Stimulated activated CD4-positive, alpha-beta T cell treated with anti-CD3 and anti-CD28 coated beads, Interleukin-2, amount 100 ng/mL, for 24 hours (primary cell): ENCODE measurements around the gene TCF4.

Experiments used
- DNase-seq, 2 donors: peaks; one replicate each; pipeline ENCODE4 v3.0.0-alpha.2; 2020

Gene TCF4

GRCh38 chr18:55427951-55428350 lies 160.0 kb downstream of the TCF4 start:
- DNase-seq: no peak

GRCh38 chr18:55425698-55426097 lies 162.3 kb downstream of the TCF4 start:
- DNase-seq: no peak

GRCh38 chr18:55422456-55423180 lies 165.4 kb downstream of the TCF4 start:
- DNase-seq: no peak

- DNase-seq: no peak
Measured at GRCh38 chr18:55421615-55422419, 166.2 kb downstream of the TCF4 start.

GRCh38 chr18:55421308-55421614 lies 166.7 kb downstream of the TCF4 start:
- no peak for DNase-seq

GRCh38 chr18:55420665-55421307 lies 167.2 kb downstream of the TCF4 start:
- no peak for DNase-seq

GRCh38 chr18:55419947-55420664 lies 167.9 kb downstream of the TCF4 start:
- DNase-seq: no peak

- no peak for DNase-seq
Measured at GRCh38 chr18:55419132-55419946, 168.7 kb downstream of the TCF4 start.

- DNase-seq: no peak
Measured at GRCh38 chr18:55418439-55418838, 169.6 kb downstream of the TCF4 start.

GRCh38 chr18:55416791-55417190 lies 171.2 kb downstream of the TCF4 start:
- no peak for DNase-seq

GRCh38 chr18:55415258-55415871 lies 172.6 kb downstream of the TCF4 start:
- DNase-seq: peak; percentile 76 to 81

GRCh38 chr18:55414475-55414874 lies 173.5 kb downstream of the TCF4 start:
- DNase-seq: no peak

- no peak for DNase-seq
Measured at GRCh38 chr18:55413474-55413873, 174.5 kb downstream of the TCF4 start.

- DNase-seq: no peak
Measured at GRCh38 chr18:55407774-55408535, 180.0 kb downstream of the TCF4 start.

GRCh38 chr18:55407191-55407590 lies 180.8 kb downstream of the TCF4 start:
- no peak for DNase-seq

- no peak for DNase-seq
Measured at GRCh38 chr18:55406451-55406991, 181.5 kb downstream of the TCF4 start.

GRCh38 chr18:55405893-55406406 lies 182.0 kb downstream of the TCF4 start:
- DNase-seq: peak in 1 of 2 donors; percentile 9

- DNase-seq: no peak
Measured at GRCh38 chr18:55405475-55405874, 182.5 kb downstream of the TCF4 start.

- no peak for DNase-seq
Measured at GRCh38 chr18:55404832-55405465, 183.0 kb downstream of the TCF4 start.
